Skeletal muscle satellite cell (primary cell): ENCODE data around the gene ADRA2C.

Source experiments
- H3K27me3 ChIP-seq: 2 replicates; pipeline ENCODE4 v1.7.0; 2013; ENCODE audit warnings: low read length; ENCODE audit not compliant: control insufficient read depth, insufficient read depth
- H3K36me3 ChIP-seq: 2 replicates; pipeline ENCODE4 v1.7.0; 2013; ENCODE audit warnings: mild to moderate bottlenecking, control low read depth, low read length; ENCODE audit not compliant: insufficient read depth
- H3K4me1 ChIP-seq: 2 replicates; pipeline ENCODE4 v1.7.0; 2013; ENCODE audit warnings: low read length; ENCODE audit not compliant: control insufficient read depth, insufficient read depth
- H3K4me2 ChIP-seq: 2 replicates; pipeline ENCODE4 v1.7.0; 2013; ENCODE audit warnings: mild to moderate bottlenecking, low read length
- H3K4me3 ChIP-seq: 2 replicates; pipeline ENCODE4 v1.7.0; 2013; ENCODE audit warnings: low read length
- H3K9ac ChIP-seq: 2 replicates; pipeline ENCODE4 v1.7.0; 2013; ENCODE audit warnings: mild to moderate bottlenecking, low read depth, low read length, moderate library complexity
- H3K9me3 ChIP-seq: replicated peaks from 2 replicates; pipeline ENCODE4 v1.7.0; 2013; ENCODE audit warnings: mild to moderate bottlenecking, control low read depth, low read length

ADRA2C gene

DNA sequence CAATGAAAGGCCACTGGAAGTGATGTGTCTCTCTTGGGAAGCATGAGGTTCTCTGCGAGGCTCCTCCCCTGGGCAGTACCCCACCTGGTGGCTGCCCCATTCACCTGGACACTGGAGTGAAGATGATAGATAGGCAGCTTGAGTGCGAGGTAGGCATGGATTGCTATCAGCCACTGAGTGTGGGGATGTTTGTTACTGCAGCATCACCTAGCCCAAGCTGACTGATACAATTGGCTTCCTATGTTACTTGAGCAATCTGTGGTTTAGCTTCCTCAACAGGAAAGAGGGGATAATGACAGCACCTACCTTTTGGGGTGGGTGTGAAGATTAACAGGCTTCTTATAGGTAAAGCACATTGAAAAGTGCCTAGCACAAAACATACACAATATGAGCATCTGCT, 30.8 kb downstream of the ADRA2C start:
- Histone ChIP-seq H3K4me1 (no peaks in the 10 kb centered on the region), H3K4me2 (no peak overlapping the region), H3K36me3 (no peaks in the 10 kb centered on the region), H3K4me3 (no peak overlapping the region), H3K9me3 (peaks cover 6% of the 10 kb centered on the region), H3K9ac (no peak overlapping the region), H3K27me3 (peaks cover 40% of the 10 kb centered on the region)

DNA sequence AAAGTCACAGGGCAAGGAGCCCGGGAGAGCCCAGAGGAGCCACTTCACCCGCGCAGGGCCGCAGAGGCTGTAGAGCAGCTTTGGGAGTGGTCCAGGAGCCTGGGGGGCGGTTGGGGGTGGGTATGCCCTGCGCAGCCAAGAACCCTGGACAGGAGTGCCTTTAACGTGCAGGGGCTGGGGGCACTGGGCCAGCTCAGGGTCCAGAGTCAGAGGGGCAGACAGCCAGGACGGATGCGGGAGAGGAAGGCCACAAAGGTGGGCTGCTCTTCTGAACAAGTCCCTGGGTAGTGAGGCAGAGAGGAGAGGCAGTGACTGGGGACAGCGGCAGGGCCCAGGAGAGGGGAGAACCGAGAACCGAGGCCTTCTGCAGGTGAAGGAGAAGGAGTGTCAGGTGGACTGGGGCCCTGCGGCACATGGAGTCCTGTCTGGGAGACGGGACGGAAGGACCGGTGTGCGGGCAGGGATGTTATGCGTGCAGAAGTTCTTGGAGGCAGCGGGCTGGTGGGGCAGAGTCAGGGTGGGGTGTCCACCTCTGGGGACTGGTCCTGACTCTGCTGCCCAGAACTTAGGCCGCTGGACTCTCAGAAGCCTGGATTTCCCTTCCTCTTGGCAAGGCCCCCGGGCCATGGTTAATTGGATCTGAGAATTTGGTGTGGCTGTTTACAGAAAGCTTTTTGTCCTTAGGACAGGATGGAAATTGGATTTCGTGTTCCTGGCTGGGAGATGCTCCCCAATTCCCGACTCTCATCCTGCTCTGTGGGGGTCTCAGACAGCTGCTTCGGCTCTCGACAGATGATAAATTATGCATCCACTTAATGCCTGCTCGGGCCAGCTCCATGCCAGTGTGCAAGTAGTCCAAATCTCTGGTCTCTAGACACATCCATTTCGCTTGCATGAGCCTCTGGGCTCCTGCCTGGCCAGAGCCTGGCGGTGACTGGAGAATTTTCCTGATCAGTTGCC, 31.9 kb downstream of the ADRA2C start:
- Histone ChIP-seq H3K36me3 (no peaks in the 10 kb centered on the region), H3K9me3 (peaks cover 6% of the 10 kb centered on the region), H3K27me3 (peaks cover 40% of the 10 kb centered on the region), H3K4me3 (no peak overlapping the region), H3K4me1 (no peaks in the 10 kb centered on the region), H3K4me2 (no peak overlapping the region), H3K9ac (no peak overlapping the region)

DNA sequence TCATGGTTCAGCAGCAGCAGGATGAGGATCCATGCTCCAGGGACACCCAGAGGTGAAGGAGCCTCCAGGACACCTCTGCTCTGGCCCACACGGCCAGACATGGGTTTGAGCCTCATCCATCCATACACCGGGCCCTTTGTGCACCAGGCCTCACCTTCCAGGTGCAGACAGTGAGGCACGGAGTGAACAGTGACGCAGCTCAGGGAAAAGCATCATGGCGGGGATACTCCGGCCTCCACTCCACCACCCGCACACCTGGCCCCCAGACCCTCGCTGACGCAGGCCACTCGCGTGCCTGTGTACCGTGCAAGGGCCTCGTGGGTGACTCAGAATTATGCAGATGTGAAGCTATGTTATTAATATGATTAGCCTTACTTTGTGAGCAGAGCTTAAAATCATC, 33.3 kb downstream of the ADRA2C start:
- H3K9me3 ChIP-seq: peaks cover 6% of the 10 kb centered on the region
- H3K4me1 ChIP-seq: no peaks in the 10 kb centered on the region
- H3K27me3 ChIP-seq: peaks cover 40% of the 10 kb centered on the region

GRCh38 chr4:3800351-3800750, 34.2 kb downstream of the ADRA2C start:
- Histone ChIP-seq H3K9me3 (peaks cover 5% of the 10 kb centered on the region), H3K9ac (no peak overlapping the region), H3K27me3 (peaks cover 40% of the 10 kb centered on the region), H3K4me2 (no peak overlapping the region), H3K4me3 (no peak overlapping the region), H3K36me3 (no peaks in the 10 kb centered on the region), H3K4me1 (no peaks in the 10 kb centered on the region)

More for the DNA sequence above, 33.3 kb downstream of the ADRA2C start:
- Histone ChIP-seq H3K9ac (no peak overlapping the region), H3K4me2 (no peak overlapping the region), H3K4me3 (no peak overlapping the region), H3K36me3 (no peaks in the 10 kb centered on the region)

- Histone ChIP-seq H3K36me3 (no peaks in the 10 kb centered on the region), H3K9me3 (no peaks in the 10 kb centered on the region), H3K4me1 (no peaks in the 10 kb centered on the region), H3K4me3 (no peak overlapping the region), H3K4me2 (no peak overlapping the region), H3K27me3 (peaks cover 40% of the 10 kb centered on the region), H3K9ac (no peak overlapping the region)
Measured at GRCh38 chr4:3801521-3801920, 35.3 kb downstream of the ADRA2C start.

DNA sequence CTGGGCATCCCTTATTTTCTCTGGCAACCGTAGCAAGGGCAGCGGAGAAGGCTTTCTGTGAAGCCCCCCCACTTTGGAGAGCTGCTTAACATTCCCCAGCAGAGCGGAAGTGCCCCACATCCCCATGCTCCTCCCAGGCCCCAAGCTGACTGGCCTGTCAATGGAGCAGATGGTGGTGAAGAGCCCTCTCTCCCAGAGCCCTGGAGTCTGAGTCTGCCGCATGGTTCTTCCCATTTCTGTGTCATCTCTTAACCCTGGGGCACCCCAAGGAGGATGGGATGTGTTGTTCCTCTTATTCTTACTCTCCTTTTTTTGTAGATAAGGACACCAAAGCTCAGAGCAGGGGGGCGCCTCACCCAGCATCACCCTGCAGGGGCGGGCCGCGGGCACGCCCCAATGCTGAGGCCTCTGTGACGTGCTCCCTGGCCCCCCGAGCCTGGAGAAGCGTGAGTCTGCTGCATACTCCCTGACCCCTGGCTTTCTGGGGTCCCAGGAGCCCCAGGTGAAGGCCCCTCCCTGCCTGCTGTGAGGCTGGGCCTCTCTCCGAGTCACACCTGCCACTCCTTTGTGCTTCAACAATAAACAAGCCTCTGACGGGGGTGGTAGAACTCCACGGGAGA, 35.9 kb downstream of the ADRA2C start:
- no peak overlapping the region for H3K4me2 ChIP-seq
- no peak overlapping the region for H3K4me3 ChIP-seq
- H3K9ac ChIP-seq: no peak overlapping the region
- H3K36me3 ChIP-seq: no peaks in the 10 kb centered on the region
- peaks cover 37% of the 10 kb centered on the region for H3K27me3 ChIP-seq
- no peaks in the 10 kb centered on the region for H3K9me3 ChIP-seq
- no peaks in the 10 kb centered on the region for H3K4me1 ChIP-seq

- Histone ChIP-seq H3K4me3 (no peak overlapping the region), H3K9me3 (no peaks in the 10 kb centered on the region), H3K4me1 (no peaks in the 10 kb centered on the region), H3K27me3 (peaks cover 34% of the 10 kb centered on the region), H3K36me3 (no peaks in the 10 kb centered on the region), H3K9ac (no peak overlapping the region), H3K4me2 (no peak overlapping the region)
Measured at GRCh38 chr4:3802571-3803474, 36.6 kb downstream of the ADRA2C start.

DNA sequence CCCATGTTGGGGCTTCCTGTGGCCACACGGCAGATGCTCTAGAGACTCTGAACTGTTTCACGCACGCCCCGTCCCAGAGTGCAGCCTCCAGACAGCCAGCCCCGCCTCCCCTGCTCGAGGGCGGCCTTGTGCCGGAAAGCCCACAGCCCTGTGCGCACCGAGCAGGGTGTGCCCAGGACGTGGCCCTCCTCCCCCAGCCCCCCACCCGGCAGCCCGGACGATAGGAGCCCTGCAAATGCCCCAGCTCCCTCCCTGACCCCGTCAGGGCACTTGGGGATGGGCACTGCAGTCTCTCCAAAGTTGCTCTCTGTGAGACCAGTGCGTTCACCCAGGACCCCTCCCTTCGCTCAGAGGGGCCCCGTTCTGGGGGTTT, 37.3 kb downstream of the ADRA2C start:
- H3K4me2 ChIP-seq: no peak overlapping the region
- peaks cover 33% of the 10 kb centered on the region for H3K27me3 ChIP-seq
- H3K4me1 ChIP-seq: no peaks in the 10 kb centered on the region
- H3K36me3 ChIP-seq: no peaks in the 10 kb centered on the region
- H3K9ac ChIP-seq: no peak overlapping the region
- H3K9me3 ChIP-seq: no peaks in the 10 kb centered on the region
- no peak overlapping the region for H3K4me3 ChIP-seq

- Histone ChIP-seq H3K36me3 (no peaks in the 10 kb centered on the region), H3K4me2 (no peak overlapping the region), H3K4me3 (no peak overlapping the region), H3K9ac (no peak overlapping the region), H3K9me3 (no peaks in the 10 kb centered on the region), H3K27me3 (peaks cover 32% of the 10 kb centered on the region), H3K4me1 (no peaks in the 10 kb centered on the region)
Measured at GRCh38 chr4:3803946-3804345, 37.8 kb downstream of the ADRA2C start.

GRCh38 chr4:3805026-3805425, 38.8 kb downstream of the ADRA2C start:
- Histone ChIP-seq H3K4me1 (no peaks in the 10 kb centered on the region), H3K4me3 (no peak overlapping the region), H3K9me3 (no peaks in the 10 kb centered on the region), H3K4me2 (no peak overlapping the region), H3K9ac (no peak overlapping the region), H3K27me3 (peaks cover 32% of the 10 kb centered on the region), H3K36me3 (no peaks in the 10 kb centered on the region)

DNA sequence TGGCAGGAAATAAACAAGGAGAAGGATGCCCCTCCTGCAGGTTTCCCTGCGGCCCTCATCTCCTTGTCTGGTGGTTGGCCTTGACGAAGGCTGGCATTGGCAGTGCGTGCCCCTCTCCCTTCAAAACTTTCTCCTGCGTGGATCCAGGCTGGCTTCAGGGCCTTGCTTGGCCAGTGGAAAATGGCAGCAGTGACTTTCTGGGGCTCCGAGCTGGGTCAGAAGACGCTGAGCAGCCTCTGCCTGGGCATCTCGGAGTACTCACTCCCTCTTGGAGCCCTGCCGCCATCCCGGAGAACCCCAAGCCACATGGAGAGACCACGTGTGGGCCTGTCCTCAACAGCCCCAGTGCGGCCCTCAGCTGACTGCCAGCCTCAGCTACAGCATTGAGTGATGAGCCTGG, 39.5 kb downstream of the ADRA2C start:
- Histone ChIP-seq H3K36me3 (no peaks in the 10 kb centered on the region), H3K4me1 (no peaks in the 10 kb centered on the region), H3K9me3 (no peaks in the 10 kb centered on the region), H3K27me3 (peaks cover 31% of the 10 kb centered on the region), H3K4me3 (no peak overlapping the region), H3K4me2 (no peak overlapping the region), H3K9ac (no peak overlapping the region)
